Measurements from ENCODE around the gene MKRN2. TPM values are rescaled to one million over a fixed set of nuclear protein-coding genes. Genes with fewer than 3 reads are reported as not detected.

MKRN2 gene
- total RNA-seq, 2 donors from 2014 or later: 24.6 to 27.5 TPM

- Mint-ChIP-seq H3K9me3 (no peaks in the 10 kb centered on the region), H3K4me1 (ENCODE audit: low read depth in 2 of 2) (peaks cover 5 to 10% of the 10 kb centered on the region in 2 donors), H3K27ac (no peak overlapping the region), H3K4me3 (no peak overlapping the region), H3K36me3 (peaks cover 27% of the 10 kb centered on the region), H3K27me3 (no peaks in the 10 kb centered on the region)
- DNase-seq (ENCODE audit: low spot score): no peak
- no peak for ATAC-seq
Observed at GRCh38 chr3:12585181-12585580, 28.3 kb downstream of the MKRN2 start.

GRCh38 chr3:12585970-12586369 lies 29.1 kb downstream of the MKRN2 start:
- Mint-ChIP-seq H3K4me1 (ENCODE audit: low read depth in 2 of 2) (peaks cover 2 to 10% of the 10 kb centered on the region in 2 donors), H3K36me3 (peaks cover 24% of the 10 kb centered on the region), H3K9me3 (no peaks in the 10 kb centered on the region), H3K4me3 (no peak overlapping the region), H3K27me3 (no peaks in the 10 kb centered on the region), H3K27ac (no peak overlapping the region)
- ATAC-seq (no peak), DNase-seq (ENCODE audit: low spot score) (no peak)

GRCh38 chr3:12586403-12586802 lies 29.5 kb downstream of the MKRN2 start:
- DNase-seq (ENCODE audit: low spot score) (no peak), ATAC-seq (no peak)
- H3K4me3 Mint-ChIP-seq: no peak overlapping the region
- peaks cover 22% of the 10 kb centered on the region for H3K36me3 Mint-ChIP-seq
- no peaks in the 10 kb centered on the region for H3K9me3 Mint-ChIP-seq
- no peak overlapping the region for H3K27ac Mint-ChIP-seq
- peaks cover 0 to 10% of the 10 kb centered on the region in 2 donors for H3K4me1 Mint-ChIP-seq (ENCODE audit: low read depth in 2 of 2)
- no peaks in the 10 kb centered on the region for H3K27me3 Mint-ChIP-seq

- ATAC-seq (no peak), DNase-seq (ENCODE audit: low spot score) (no peak)
- Mint-ChIP-seq H3K36me3 (peaks cover 26% of the 10 kb centered on the region), H3K27me3 (no peaks in the 10 kb centered on the region), H3K9me3 (no peaks in the 10 kb centered on the region), H3K4me1 (ENCODE audit: low read depth in 2 of 2) (peaks cover under 1 to 10% of the 10 kb centered on the region in 2 donors), H3K4me3 (no peak overlapping the region), H3K27ac (peak overlapping the region; percentile 31 to 55)
Observed at GRCh38 chr3:12588039-12589009, 31.4 kb downstream of the MKRN2 start.

GRCh38 chr3:12590096-12590495 lies 33.2 kb downstream of the MKRN2 start:
- Mint-ChIP-seq H3K36me3 (peaks cover 24% of the 10 kb centered on the region), H3K4me3 (no peak overlapping the region), H3K27ac (no peak overlapping the region), H3K4me1 (ENCODE audit: low read depth in 2 of 2) (peaks cover 2 to 6% of the 10 kb centered on the region in 2 donors), H3K9me3 (no peaks in the 10 kb centered on the region), H3K27me3 (no peaks in the 10 kb centered on the region)
- ATAC-seq (no peak), DNase-seq (ENCODE audit: low spot score) (no peak)

GRCh38 chr3:12591456-12591855 lies 34.6 kb downstream of the MKRN2 start:
- H3K27ac Mint-ChIP-seq: no peak overlapping the region
- DNase-seq (ENCODE audit: low spot score) (no peak), ATAC-seq (no peak)
- peaks cover 6% of the 10 kb centered on the region in 2 donors for H3K4me1 Mint-ChIP-seq (ENCODE audit: low read depth in 2 of 2)
- H3K9me3 Mint-ChIP-seq: no peaks in the 10 kb centered on the region
- H3K36me3 Mint-ChIP-seq: peaks cover 32% of the 10 kb centered on the region
- no peaks in the 10 kb centered on the region for H3K27me3 Mint-ChIP-seq
- H3K4me3 Mint-ChIP-seq: no peak overlapping the region

GRCh38 chr3:12591997-12592715 lies 35.3 kb downstream of the MKRN2 start:
- peaks cover 6% of the 10 kb centered on the region in 2 donors for H3K4me1 Mint-ChIP-seq (ENCODE audit: low read depth in 2 of 2)
- no peak for DNase-seq (ENCODE audit: low spot score)
- H3K27ac Mint-ChIP-seq: no peak overlapping the region
- ATAC-seq: no peak
- no peaks in the 10 kb centered on the region for H3K27me3 Mint-ChIP-seq
- peaks cover 32% of the 10 kb centered on the region for H3K36me3 Mint-ChIP-seq
- no peak overlapping the region for H3K4me3 Mint-ChIP-seq
- no peaks in the 10 kb centered on the region for H3K9me3 Mint-ChIP-seq

GRCh38 chr3:12593473-12593872 lies 36.6 kb downstream of the MKRN2 start:
- H3K27ac Mint-ChIP-seq: peak overlapping the region in 1 of 2 donors; percentile 65

GRCh38 chr3:12598890-12599289 lies 42.0 kb downstream of the MKRN2 start:
- no peak for DNase-seq (ENCODE audit: low spot score)
- peaks cover 4% of the 10 kb centered on the region in 2 donors for H3K4me1 Mint-ChIP-seq (ENCODE audit: low read depth in 2 of 2)
- no peak overlapping the region for H3K4me3 Mint-ChIP-seq
- no peaks in the 10 kb centered on the region for H3K9me3 Mint-ChIP-seq
- peaks cover 15% of the 10 kb centered on the region for H3K36me3 Mint-ChIP-seq
- ATAC-seq: no peak
- no peak overlapping the region for H3K27ac Mint-ChIP-seq
- no peaks in the 10 kb centered on the region for H3K27me3 Mint-ChIP-seq

More at GRCh38 chr3:12593473-12593872, 36.6 kb downstream of the MKRN2 start:
- no peaks in the 10 kb centered on the region for H3K9me3 Mint-ChIP-seq
- no peak for ATAC-seq
- peaks cover 32% of the 10 kb centered on the region for H3K36me3 Mint-ChIP-seq
- peaks cover 6% of the 10 kb centered on the region in 2 donors for H3K4me1 Mint-ChIP-seq (ENCODE audit: low read depth in 2 of 2)
- DNase-seq (ENCODE audit: low spot score): no peak
- H3K27me3 Mint-ChIP-seq: no peaks in the 10 kb centered on the region
- H3K4me3 Mint-ChIP-seq: no peak overlapping the region

GRCh38 chr3:12601072-12601471 lies 44.2 kb downstream of the MKRN2 start:
- Mint-ChIP-seq H3K27me3 (no peaks in the 10 kb centered on the region), H3K9me3 (no peaks in the 10 kb centered on the region), H3K36me3 (no peaks in the 10 kb centered on the region), H3K4me1 (ENCODE audit: low read depth in 2 of 2) (peaks cover 0 to 4% of the 10 kb centered on the region in 2 donors), H3K27ac (no peak overlapping the region), H3K4me3 (no peak overlapping the region)
- DNase-seq (ENCODE audit: low spot score): no peak
- no peak for ATAC-seq

GRCh38 chr3:12603969-12604368 lies 47.1 kb downstream of the MKRN2 start:
- H3K36me3 Mint-ChIP-seq: peaks cover 12% of the 10 kb centered on the region
- H3K27ac Mint-ChIP-seq: no peak overlapping the region
- no peaks in the 10 kb centered on the region for H3K9me3 Mint-ChIP-seq
- ATAC-seq (no peak), DNase-seq (ENCODE audit: low spot score) (no peak)
- peaks cover 7 to 10% of the 10 kb centered on the region in 2 donors for H3K4me1 Mint-ChIP-seq (ENCODE audit: low read depth in 2 of 2)
- H3K27me3 Mint-ChIP-seq: no peaks in the 10 kb centered on the region
- H3K4me3 Mint-ChIP-seq: no peak overlapping the region

GRCh38 chr3:12608376-12608775 lies 51.5 kb downstream of the MKRN2 start:
- Mint-ChIP-seq H3K4me3 (no peak overlapping the region), H3K27ac (no peak overlapping the region), H3K27me3 (no peaks in the 10 kb centered on the region), H3K4me1 (ENCODE audit: low read depth in 2 of 2) (peaks cover 19 to 22% of the 10 kb centered on the region in 2 donors), H3K36me3 (peaks cover 12% of the 10 kb centered on the region), H3K9me3 (no peaks in the 10 kb centered on the region)
- no peak for DNase-seq (ENCODE audit: low spot score)
- no peak for ATAC-seq

- H3K9me3 Mint-ChIP-seq: no peaks in the 10 kb centered on the region
- H3K27ac Mint-ChIP-seq: no peak overlapping the region
- H3K4me3 Mint-ChIP-seq: no peak overlapping the region
- no peaks in the 10 kb centered on the region for H3K27me3 Mint-ChIP-seq
- H3K36me3 Mint-ChIP-seq: peaks cover 20% of the 10 kb centered on the region
- DNase-seq (ENCODE audit: low spot score) (no peak), ATAC-seq (no peak)
- H3K4me1 Mint-ChIP-seq (ENCODE audit: low read depth in 2 of 2): peaks cover 27 to 39% of the 10 kb centered on the region in 2 donors
Observed at GRCh38 chr3:12611117-12611516, 54.2 kb downstream of the MKRN2 start.
